Measurements from ENCODE around the gene CDKN1B.

The CDKN1B gene

DNA sequence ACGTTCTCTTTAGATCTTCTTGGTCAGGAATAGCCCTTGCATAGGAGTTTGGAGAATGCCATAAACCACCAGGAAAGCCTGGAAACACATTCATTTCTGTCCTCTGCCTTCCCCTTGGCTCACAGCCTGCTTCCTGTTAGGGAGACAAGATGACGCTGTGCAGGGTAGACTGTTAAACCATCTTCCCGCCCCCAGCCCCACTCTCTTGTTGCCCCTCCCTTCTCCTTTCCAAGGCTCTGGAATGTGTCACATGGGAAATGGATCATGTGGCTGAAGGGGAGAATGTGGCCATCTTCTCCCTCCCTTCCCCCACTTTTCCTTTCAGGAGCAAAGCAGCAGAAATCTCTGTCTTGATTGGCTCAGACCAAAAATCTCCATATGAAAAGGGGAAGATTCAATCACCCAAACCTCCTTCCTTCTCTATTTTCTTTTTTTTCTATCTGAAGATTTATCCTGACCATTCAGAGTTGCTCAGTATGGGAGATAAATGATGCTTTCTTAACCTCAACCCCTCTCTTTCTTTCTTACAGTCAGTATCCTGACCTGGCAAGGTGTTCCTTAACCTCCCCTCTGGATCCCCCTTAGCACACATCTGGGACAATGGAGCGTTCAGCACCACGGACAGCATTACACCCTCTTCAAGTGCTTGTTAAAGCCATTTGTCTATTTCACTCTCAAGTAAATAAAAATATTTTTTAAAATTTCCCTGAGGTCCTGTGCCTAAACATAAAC, 32.6 kb upstream of the CDKN1B start:
- no peak overlapping the region for H3K9ac ChIP-seq (ENCODE audit: low read depth in 1 of 2, low read length in 2 of 2)
- no peak overlapping the region for H3K27ac ChIP-seq (ENCODE audit: low read depth in 2 of 2, low read length in 2 of 2)
- no peaks in the 10 kb centered on the region for H3K36me3 ChIP-seq (ENCODE audit: control insufficient read depth in 2 of 2, insufficient read depth in 2 of 2, low read length in 2 of 2)
- no peaks in the 10 kb centered on the region for H3K27me3 ChIP-seq (ENCODE audit: control insufficient read depth in 2 of 2, insufficient read depth in 2 of 2, low read length in 2 of 2)
- H3K9me3 ChIP-seq (ENCODE audit: control insufficient read depth in 2 of 2, low read length in 2 of 2), result no peaks in the 10 kb centered on the region
- H3K4me1 ChIP-seq (ENCODE audit: control insufficient read depth in 2 of 2, insufficient read depth in 2 of 2, low read length in 2 of 2), result no peaks in the 10 kb centered on the region
- no peak overlapping the region for H3K4me3 ChIP-seq (ENCODE audit: low read length in 2 of 2)

DNA sequence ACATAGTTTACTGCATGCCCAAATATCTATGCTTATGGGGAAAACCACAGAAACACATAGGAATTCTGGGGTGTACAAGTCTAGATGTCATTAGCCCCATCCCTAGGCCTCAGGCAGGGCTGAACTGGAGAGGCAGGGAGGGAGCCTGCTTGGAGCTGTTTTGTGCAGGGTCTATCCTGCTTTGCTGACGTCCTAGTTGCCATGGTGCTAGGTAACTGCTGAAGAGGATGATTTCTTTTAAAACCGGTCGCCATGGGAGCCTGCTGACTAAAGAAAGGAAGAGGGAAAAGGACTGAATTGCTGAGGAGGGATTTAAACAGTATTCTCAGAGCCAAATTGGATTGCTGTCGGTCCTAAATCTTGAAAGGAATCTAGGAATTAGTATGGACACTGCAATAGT, 31.9 kb upstream of the CDKN1B start:
- H3K9ac ChIP-seq (ENCODE audit: low read depth in 1 of 2, low read length in 2 of 2), result no peak overlapping the region
- no peak overlapping the region for H3K27ac ChIP-seq (ENCODE audit: low read depth in 2 of 2, low read length in 2 of 2)
- H3K4me3 ChIP-seq (ENCODE audit: low read length in 2 of 2), result no peak overlapping the region

DNA sequence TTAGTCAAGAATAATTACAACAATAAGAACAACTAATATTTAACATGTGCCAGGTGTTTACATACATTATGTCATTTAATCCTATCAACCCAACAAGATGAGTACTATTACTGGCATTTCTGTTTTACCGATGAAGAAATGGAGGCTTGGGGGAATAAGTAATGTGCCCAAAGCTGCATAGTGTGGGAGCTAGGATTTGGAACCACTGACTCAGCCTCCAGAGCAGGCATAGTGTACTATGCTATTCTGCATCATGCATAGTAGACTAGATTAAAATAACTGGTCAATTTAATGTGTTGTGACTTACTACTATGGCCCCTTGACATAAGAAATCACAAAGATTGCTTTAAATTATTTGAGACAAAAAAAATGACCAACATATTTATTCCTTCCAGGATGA, 30.7 kb upstream of the CDKN1B start:
- Histone ChIP-seq H3K27me3 (ENCODE audit: control insufficient read depth in 2 of 2, insufficient read depth in 2 of 2, low read length in 2 of 2) (no peaks in the 10 kb centered on the region), H3K27ac (ENCODE audit: low read depth in 2 of 2, low read length in 2 of 2) (no peak overlapping the region), H3K4me3 (ENCODE audit: low read length in 2 of 2) (no peak overlapping the region), H3K36me3 (ENCODE audit: control insufficient read depth in 2 of 2, insufficient read depth in 2 of 2, low read length in 2 of 2) (no peaks in the 10 kb centered on the region), H3K9me3 (ENCODE audit: control insufficient read depth in 2 of 2, low read length in 2 of 2) (no peaks in the 10 kb centered on the region), H3K9ac (ENCODE audit: low read depth in 1 of 2, low read length in 2 of 2) (no peak overlapping the region), H3K4me1 (ENCODE audit: control insufficient read depth in 2 of 2, insufficient read depth in 2 of 2, low read length in 2 of 2) (no peaks in the 10 kb centered on the region)

More for the DNA sequence above, 31.9 kb upstream of the CDKN1B start:
- Histone ChIP-seq H3K27me3 (ENCODE audit: control insufficient read depth in 2 of 2, insufficient read depth in 2 of 2, low read length in 2 of 2) (no peaks in the 10 kb centered on the region), H3K9me3 (ENCODE audit: control insufficient read depth in 2 of 2, low read length in 2 of 2) (no peaks in the 10 kb centered on the region), H3K36me3 (ENCODE audit: control insufficient read depth in 2 of 2, insufficient read depth in 2 of 2, low read length in 2 of 2) (no peaks in the 10 kb centered on the region), H3K4me1 (ENCODE audit: control insufficient read depth in 2 of 2, insufficient read depth in 2 of 2, low read length in 2 of 2) (no peaks in the 10 kb centered on the region)

DNA sequence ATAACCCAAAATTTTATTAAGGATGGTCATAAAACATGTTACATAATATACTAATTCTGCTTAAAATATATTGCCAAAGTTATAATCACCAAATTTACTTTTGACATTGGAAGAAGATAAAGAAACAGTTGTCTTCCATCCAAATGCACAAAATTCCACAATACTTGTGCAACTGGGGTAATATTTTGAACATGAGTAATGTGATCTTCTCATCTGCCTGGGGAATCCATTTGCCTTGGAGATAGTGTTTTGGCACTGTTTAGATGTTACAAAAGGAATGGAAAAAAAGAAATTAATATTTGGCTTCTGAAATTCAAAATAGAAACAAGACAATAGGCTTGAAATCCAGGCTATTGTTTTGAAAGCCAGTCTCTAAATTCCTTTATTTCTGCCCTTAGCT, 30.2 kb upstream of the CDKN1B start:
- H3K9me3 ChIP-seq (ENCODE audit: control insufficient read depth in 2 of 2, low read length in 2 of 2), result no peaks in the 10 kb centered on the region
- no peaks in the 10 kb centered on the region for H3K4me1 ChIP-seq (ENCODE audit: control insufficient read depth in 2 of 2, insufficient read depth in 2 of 2, low read length in 2 of 2)
- no peaks in the 10 kb centered on the region for H3K36me3 ChIP-seq (ENCODE audit: control insufficient read depth in 2 of 2, insufficient read depth in 2 of 2, low read length in 2 of 2)
- H3K27me3 ChIP-seq (ENCODE audit: control insufficient read depth in 2 of 2, insufficient read depth in 2 of 2, low read length in 2 of 2), result no peaks in the 10 kb centered on the region
- H3K27ac ChIP-seq (ENCODE audit: low read depth in 2 of 2, low read length in 2 of 2), result no peak overlapping the region
- H3K9ac ChIP-seq (ENCODE audit: low read depth in 1 of 2, low read length in 2 of 2), result no peak overlapping the region
- no peak overlapping the region for H3K4me3 ChIP-seq (ENCODE audit: low read length in 2 of 2)

DNA sequence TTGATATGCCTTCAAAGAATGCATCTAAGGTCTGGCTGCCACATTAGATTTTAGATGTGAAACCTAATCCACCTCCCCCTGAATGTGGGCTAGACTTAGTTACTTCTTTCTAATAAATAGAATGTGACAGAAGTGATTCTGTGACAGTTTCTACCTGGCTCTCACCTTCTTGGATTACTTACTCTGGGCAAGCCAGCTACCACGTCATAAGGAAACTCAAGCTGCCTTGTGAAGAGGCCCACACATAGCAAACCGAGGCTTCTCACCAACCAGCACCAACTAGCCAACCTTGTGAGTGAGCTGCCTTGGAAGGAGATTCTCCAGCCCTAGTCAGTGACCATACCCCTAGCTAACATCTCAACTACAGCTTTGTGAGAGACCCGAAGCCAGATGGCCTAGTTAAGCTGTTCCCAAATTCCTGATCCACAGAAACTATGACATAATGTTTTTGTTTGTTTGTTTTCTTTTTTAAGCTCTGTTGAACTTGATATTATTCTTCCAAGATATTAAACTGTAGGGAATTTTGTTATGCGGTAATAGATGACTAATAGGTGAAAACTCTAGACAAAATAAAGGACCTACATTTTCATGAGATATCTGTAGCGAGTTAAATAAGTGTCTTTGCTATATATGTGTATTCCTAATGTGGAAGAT, 27.4 kb upstream of the CDKN1B start:
- no peak overlapping the region for H3K9ac ChIP-seq (ENCODE audit: low read depth in 1 of 2, low read length in 2 of 2)
- no peak overlapping the region for H3K27ac ChIP-seq (ENCODE audit: low read depth in 2 of 2, low read length in 2 of 2)
- no peaks in the 10 kb centered on the region for H3K36me3 ChIP-seq (ENCODE audit: control insufficient read depth in 2 of 2, insufficient read depth in 2 of 2, low read length in 2 of 2)
- no peaks in the 10 kb centered on the region for H3K9me3 ChIP-seq (ENCODE audit: control insufficient read depth in 2 of 2, low read length in 2 of 2)
- no peaks in the 10 kb centered on the region for H3K27me3 ChIP-seq (ENCODE audit: control insufficient read depth in 2 of 2, insufficient read depth in 2 of 2, low read length in 2 of 2)
- no peak overlapping the region for H3K4me3 ChIP-seq (ENCODE audit: low read length in 2 of 2)
- H3K4me1 ChIP-seq (ENCODE audit: control insufficient read depth in 2 of 2, insufficient read depth in 2 of 2, low read length in 2 of 2), result no peaks in the 10 kb centered on the region

DNA sequence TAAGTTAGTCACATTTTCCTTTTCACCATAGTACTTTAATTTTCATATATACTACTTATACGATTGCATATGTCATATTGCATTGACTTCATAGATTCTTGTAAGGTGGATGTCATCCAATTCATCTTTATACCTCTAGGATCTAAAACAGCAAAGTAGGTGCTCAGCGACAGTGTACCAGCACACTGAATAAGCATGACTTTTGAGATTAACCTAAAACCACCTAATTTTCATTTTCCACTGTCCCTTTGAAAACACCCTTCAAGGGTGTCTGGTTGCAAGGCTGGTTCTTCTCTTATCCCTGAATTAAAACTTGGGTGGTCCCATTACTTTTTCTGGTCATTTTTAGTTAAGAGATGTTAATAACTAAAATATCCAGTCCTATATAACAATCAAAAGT, 25.6 kb upstream of the CDKN1B start:
- H3K9ac ChIP-seq (ENCODE audit: low read depth in 1 of 2, low read length in 2 of 2), result no peak overlapping the region
- H3K36me3 ChIP-seq (ENCODE audit: control insufficient read depth in 2 of 2, insufficient read depth in 2 of 2, low read length in 2 of 2), result no peaks in the 10 kb centered on the region
- no peaks in the 10 kb centered on the region for H3K27me3 ChIP-seq (ENCODE audit: control insufficient read depth in 2 of 2, insufficient read depth in 2 of 2, low read length in 2 of 2)
- no peaks in the 10 kb centered on the region for H3K9me3 ChIP-seq (ENCODE audit: control insufficient read depth in 2 of 2, low read length in 2 of 2)
- no peak overlapping the region for H3K27ac ChIP-seq (ENCODE audit: low read depth in 2 of 2, low read length in 2 of 2)
- H3K4me3 ChIP-seq (ENCODE audit: low read length in 2 of 2), result no peak overlapping the region
- H3K4me1 ChIP-seq (ENCODE audit: control insufficient read depth in 2 of 2, insufficient read depth in 2 of 2, low read length in 2 of 2), result no peaks in the 10 kb centered on the region

DNA sequence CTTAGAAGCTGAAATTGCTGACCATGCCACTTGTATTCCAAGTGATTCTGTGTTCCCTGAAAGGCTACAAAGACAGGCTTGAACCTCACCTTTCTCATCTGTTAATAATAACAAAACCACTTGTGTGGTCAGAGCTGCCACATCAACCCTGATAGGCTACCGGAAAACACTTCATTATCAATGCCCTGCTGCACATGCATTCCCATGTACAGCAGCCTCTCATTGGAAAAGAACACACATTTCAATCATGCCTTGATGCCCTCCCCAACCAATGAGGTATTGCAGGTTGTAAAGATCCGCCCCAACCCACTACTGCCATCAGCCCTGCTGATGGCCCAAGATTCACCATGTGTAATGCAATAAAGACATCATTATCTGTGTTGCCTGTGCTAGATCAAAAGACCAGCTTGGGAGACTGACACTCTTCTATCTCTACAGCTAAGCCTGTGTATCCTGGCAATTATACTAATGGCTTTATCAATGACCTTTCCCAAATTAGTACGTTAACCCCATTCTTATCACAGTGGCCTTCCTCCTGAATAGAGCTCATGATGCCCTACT, 24.0 kb upstream of the CDKN1B start:
- Histone ChIP-seq H3K9ac (ENCODE audit: low read depth in 1 of 2, low read length in 2 of 2) (no peak overlapping the region), H3K27ac (ENCODE audit: low read depth in 2 of 2, low read length in 2 of 2) (no peak overlapping the region), H3K4me3 (ENCODE audit: low read length in 2 of 2) (no peak overlapping the region), H3K36me3 (ENCODE audit: control insufficient read depth in 2 of 2, insufficient read depth in 2 of 2, low read length in 2 of 2) (no peaks in the 10 kb centered on the region), H3K4me1 (ENCODE audit: control insufficient read depth in 2 of 2, insufficient read depth in 2 of 2, low read length in 2 of 2) (peaks cover 0 to 4% of the 10 kb centered on the region in 2 donors), H3K27me3 (ENCODE audit: control insufficient read depth in 2 of 2, insufficient read depth in 2 of 2, low read length in 2 of 2) (no peaks in the 10 kb centered on the region), H3K9me3 (ENCODE audit: control insufficient read depth in 2 of 2, low read length in 2 of 2) (no peaks in the 10 kb centered on the region)

DNA sequence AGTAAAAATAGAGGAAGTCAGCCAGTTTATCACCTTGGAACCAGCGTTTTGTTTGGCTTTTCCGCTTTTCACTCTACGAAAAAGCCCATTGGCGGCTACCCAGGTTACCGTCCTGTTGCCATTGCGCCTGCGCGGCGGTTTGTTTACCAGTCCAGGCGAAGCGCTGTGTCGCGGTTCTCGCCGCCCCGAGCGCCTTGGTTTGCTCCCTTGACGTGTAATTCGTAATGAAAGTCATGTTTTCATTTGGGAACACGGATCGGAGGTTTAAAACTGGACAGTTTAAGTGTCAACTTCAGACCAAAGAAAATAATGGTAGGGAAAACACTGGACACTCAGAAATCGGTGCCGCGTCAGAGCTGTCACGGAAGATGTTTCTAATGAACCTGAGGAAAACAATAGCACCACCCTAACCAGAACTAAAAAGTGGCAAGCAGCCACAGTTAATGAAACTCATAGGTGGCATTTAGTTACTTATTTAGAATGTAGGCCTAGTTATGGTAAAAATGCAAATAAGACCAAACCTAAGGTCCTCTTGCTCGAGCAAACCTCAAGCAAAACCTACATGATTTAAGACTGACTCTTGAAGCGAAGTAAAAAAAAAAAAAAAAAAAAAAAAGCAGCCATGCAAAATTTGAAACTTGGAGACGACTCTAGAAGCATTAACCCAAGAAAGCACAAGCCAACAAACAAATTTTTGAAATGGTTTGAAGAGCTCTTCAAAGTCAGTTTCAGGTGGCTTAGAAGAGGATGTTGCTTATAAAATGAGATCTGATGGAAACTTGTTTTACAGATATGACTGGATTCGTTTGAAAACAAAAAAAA, 20.4 kb upstream of the CDKN1B start:
- Histone ChIP-seq H3K27me3 (ENCODE audit: control insufficient read depth in 2 of 2, insufficient read depth in 2 of 2, low read length in 2 of 2) (no peaks in the 10 kb centered on the region), H3K9ac (ENCODE audit: low read depth in 1 of 2, low read length in 2 of 2) (peak overlapping the region; percentile 88 to 94), H3K36me3 (ENCODE audit: control insufficient read depth in 2 of 2, insufficient read depth in 2 of 2, low read length in 2 of 2) (no peaks in the 10 kb centered on the region), H3K27ac (ENCODE audit: low read depth in 2 of 2, low read length in 2 of 2) (peak overlapping the region; percentile 91 to 94), H3K4me1 (ENCODE audit: control insufficient read depth in 2 of 2, insufficient read depth in 2 of 2, low read length in 2 of 2) (peaks cover 0 to 4% of the 10 kb centered on the region in 2 donors), H3K9me3 (ENCODE audit: control insufficient read depth in 2 of 2, low read length in 2 of 2) (no peaks in the 10 kb centered on the region), H3K4me3 (ENCODE audit: low read length in 2 of 2) (peak overlapping the region; percentile 70 to 83)

DNA sequence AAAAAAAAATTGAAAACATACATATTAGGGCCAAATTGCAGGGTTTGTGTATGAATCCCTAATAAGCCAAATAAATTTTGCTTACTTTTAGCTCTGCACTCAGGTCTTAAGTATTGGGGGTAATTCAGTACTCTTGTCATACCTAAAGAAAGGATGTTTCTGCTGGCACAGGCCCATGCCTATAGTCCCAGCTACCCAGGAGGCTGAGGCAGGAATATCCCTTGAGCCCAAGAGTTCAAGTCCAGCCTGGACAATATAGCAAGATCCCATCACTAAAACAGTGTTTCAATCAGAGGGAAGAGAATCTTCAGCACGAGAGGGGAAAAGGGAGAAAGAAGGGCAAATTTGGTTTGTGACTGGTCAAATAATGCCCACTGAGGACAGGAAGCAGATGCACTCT, 17.8 kb upstream of the CDKN1B start:
- no peaks in the 10 kb centered on the region for H3K9me3 ChIP-seq (ENCODE audit: control insufficient read depth in 2 of 2, low read length in 2 of 2)
- H3K4me3 ChIP-seq (ENCODE audit: low read length in 2 of 2), result no peak overlapping the region
- H3K9ac ChIP-seq (ENCODE audit: low read depth in 1 of 2, low read length in 2 of 2), result no peak overlapping the region
- H3K4me1 ChIP-seq (ENCODE audit: control insufficient read depth in 2 of 2, insufficient read depth in 2 of 2, low read length in 2 of 2), result peaks cover 6 to 8% of the 10 kb centered on the region in 2 donors
- no peaks in the 10 kb centered on the region for H3K27me3 ChIP-seq (ENCODE audit: control insufficient read depth in 2 of 2, insufficient read depth in 2 of 2, low read length in 2 of 2)
- H3K27ac ChIP-seq (ENCODE audit: low read depth in 2 of 2, low read length in 2 of 2), result no peak overlapping the region
- H3K36me3 ChIP-seq (ENCODE audit: control insufficient read depth in 2 of 2, insufficient read depth in 2 of 2, low read length in 2 of 2), result no peaks in the 10 kb centered on the region

DNA sequence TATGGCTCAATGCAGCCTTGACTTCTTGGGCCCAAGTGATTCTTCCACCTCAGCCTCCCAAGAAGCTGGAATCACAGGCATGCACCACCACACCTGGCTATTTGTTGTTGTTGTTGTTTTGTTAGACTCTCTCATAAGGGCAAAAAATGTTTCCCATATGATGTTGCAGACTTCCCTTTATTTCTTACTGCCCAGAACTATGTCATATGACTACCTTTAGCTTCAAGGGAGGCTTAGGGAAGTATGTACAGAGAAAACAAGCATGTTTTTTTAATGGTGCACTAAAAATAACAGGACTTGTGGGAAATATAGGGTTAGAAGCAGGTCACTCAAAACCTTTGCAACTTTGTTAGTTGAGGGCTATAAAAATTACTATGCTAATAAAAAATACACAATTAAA, 16.9 kb upstream of the CDKN1B start:
- Histone ChIP-seq H3K36me3 (ENCODE audit: control insufficient read depth in 2 of 2, insufficient read depth in 2 of 2, low read length in 2 of 2) (no peaks in the 10 kb centered on the region), H3K4me3 (ENCODE audit: low read length in 2 of 2) (no peak overlapping the region), H3K9me3 (ENCODE audit: control insufficient read depth in 2 of 2, low read length in 2 of 2) (no peaks in the 10 kb centered on the region), H3K27me3 (ENCODE audit: control insufficient read depth in 2 of 2, insufficient read depth in 2 of 2, low read length in 2 of 2) (no peaks in the 10 kb centered on the region), H3K27ac (ENCODE audit: low read depth in 2 of 2, low read length in 2 of 2) (no peak overlapping the region), H3K4me1 (ENCODE audit: control insufficient read depth in 2 of 2, insufficient read depth in 2 of 2, low read length in 2 of 2) (peaks cover 14% of the 10 kb centered on the region in 2 donors), H3K9ac (ENCODE audit: low read depth in 1 of 2, low read length in 2 of 2) (no peak overlapping the region)

Data from mucosa of rectum (tissue), 2 donors.